RCC 7860 (cell line): Measurements from ENCODE around the gene FAS.

Source experiments
- DNase-seq: peaks from one replicate; pipeline ENCODE4 v3.0.0-alpha.2; 2015; ENCODE audit warnings: low spot score
- FAIRE-seq: peaks from 2 replicates; lab custom pipeline; 2012; peaks lifted over from hg19 to GRCh38; lab: Jason Lieb, UNC

The FAS gene

GRCh38 chr10:88990384-88991160 lies at the start of gene FAS:
TSS of gene FAS (plus strand) at chr10:88990798. CDS start at chr10:88990877, 79 bp downstream.
- FAIRE-seq (peak; percentile 72), DNase-seq (peak; percentile 90)

GRCh38 chr10:88941026-88941425 lies 49.6 kb upstream of the FAS start:
- FAIRE-seq, result no peak
- DNase-seq, result no peak

GRCh38 chr10:88943778-88944177 lies 46.8 kb upstream of the FAS start:
- no peak for DNase-seq
- no peak for FAIRE-seq

DNA sequence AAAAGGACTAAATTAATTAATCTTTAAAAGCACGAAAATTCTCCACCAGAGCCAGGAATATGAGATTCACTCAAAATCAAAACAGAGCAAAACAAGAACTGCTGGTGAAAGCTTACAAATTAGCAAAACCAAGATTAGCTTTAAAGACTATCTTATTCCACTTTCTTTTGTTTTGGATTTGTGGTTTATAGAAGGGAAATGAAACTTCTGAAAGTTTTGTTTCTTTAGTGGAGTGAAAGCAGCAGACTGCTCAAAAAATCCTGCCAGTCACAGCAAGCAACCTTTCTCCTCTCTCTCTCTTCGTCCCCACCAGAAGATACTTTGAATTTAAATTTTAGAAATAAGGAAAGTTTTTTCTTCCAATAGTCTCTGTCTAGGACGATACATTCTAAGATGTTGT lies 45.8 kb upstream of the FAS start:
- no peak for FAIRE-seq
- no peak for DNase-seq

- no peak for DNase-seq
- FAIRE-seq, result no peak
Observed at GRCh38 chr10:88946200-88946599, 44.4 kb upstream of the FAS start.

DNA sequence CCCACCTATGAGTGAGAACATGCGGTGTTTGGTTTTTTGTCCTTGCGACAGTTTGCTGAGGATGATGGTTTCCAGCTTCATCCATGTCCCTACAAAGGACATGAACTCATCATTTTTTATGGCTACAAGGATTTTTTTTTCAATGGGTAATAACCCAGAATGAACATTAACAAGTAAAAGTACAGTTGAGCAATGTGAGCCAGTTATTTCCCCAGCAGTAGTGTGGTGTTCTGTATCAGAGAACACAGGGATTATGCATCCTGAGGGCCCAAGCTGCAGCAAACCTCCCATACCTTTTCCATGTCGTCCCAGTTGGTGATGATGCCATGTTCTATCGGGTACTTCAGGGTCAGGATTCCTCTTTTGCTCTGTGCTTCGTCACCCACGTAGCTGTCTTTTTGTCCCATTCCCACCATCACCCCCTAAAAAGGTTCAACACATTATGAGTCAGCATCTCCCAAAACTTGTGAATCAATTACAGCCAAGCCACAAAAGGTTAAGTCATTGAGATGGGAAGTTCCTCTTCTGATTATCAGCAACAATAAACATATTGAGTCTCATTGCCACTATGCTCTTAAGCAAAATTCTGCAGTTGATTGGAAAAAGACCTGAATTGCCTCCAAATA lies 43.5 kb upstream of the FAS start:
- FAIRE-seq (no peak), DNase-seq (no peak)

DNA sequence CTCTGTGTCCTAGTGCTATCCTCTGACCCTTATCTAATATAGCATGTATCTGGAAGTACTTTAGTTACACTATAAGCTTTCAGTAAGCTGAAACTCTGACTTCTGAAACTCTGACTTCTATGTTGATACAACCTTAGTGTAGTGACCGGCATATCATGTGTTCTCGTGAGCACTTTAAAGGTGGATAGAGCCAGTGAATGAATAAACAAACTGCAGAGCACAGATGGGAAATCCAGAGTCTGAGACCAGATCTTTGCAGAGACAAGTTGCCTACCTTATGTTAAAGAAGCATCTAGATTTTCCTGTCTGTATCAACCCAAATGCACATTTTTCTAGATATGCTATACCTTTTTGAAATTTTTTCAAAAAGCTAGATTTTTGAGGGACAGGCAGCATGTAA lies 41.5 kb upstream of the FAS start:
- no peak for FAIRE-seq

GRCh38 chr10:88949912-88950837 lies 40.4 kb upstream of the FAS start:
- DNase-seq, result no peak
- FAIRE-seq, result no peak

More for the DNA sequence above, 41.5 kb upstream of the FAS start:
- DNase-seq, result no peak

GRCh38 chr10:88952647-88953111 lies 37.9 kb upstream of the FAS start, which contains the start of gene ACTA2:
TSS of gene ACTA2 (minus strand) at chr10:88952773. CDS start at chr10:88948930, 3,843 bp downstream.
- DNase-seq (no peak), FAIRE-seq (no peak)

DNA sequence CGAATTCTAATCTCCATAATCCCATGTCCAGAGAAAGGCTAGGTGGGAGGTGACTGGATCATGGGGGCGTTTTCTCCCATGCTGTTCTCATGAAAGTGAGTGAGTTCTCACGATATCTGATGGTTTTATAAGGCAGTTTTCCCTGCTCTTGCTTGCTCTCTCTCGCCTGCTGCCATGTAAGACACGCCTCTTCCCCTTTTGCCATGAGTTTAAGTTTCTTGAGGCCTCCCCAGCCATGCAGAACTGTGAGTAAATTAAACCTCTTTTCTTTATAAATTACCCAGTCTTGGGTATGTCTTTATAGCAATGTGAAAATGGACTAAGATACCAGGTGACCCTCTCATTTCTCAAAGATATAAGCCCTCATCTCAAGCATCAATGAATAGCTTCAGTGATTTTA lies 36.9 kb upstream of the FAS start:
- DNase-seq (no peak), FAIRE-seq (no peak)

DNA sequence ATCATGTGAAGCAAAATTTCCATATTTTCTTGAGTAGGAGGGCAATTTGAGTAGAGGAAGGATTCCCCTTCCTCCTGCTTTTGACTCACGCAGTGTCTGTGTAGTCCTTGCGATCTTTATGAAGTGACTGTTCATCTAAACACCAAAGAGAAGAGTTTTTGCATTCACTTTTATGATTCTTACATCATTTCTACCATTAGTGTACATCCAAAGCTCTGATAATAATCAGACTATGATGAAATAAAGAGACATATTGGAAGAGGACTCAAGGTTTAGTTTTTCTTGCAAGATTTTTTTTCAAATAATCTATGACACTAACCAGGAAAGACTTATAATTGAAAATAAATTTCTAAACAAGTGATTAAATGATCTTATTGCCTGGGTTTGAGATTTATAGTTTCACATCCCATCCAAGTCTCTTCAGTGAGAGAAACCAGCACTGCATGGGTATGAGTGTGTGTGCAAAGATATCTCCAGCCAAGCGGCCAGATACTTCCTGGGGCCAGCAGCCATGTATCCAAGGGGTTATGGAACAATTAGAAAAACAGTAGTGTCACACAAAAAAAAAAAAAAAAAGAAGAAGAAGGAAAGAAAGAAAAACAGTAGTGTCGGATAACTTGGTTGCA lies 36.0 kb upstream of the FAS start:
- DNase-seq (no peak), FAIRE-seq (no peak)

- DNase-seq, result no peak
- no peak for FAIRE-seq
Observed at GRCh38 chr10:88957381-88957780, 33.2 kb upstream of the FAS start.

DNA sequence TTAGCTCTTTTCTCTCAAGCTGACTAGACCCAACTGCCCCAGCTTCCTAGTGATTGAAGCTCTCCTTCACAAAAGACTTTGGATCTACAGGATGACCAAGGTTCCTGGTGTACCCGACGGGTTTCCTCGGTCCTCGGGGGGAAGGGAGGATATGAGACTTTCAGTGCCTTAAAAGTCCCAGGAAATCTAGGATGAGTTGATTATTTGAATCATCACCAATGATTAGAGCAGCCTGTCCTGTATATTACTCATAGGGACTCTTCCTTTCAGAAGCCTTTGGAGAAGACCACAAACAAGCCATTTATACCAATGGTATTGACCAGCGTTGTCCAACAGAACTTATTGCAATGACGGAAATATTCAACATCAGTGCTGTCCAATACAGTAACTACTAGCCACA lies 31.9 kb upstream of the FAS start:
- DNase-seq (no peak), FAIRE-seq (no peak)

- FAIRE-seq (no peak), DNase-seq (no peak)
Observed at GRCh38 chr10:88960802-88961201, 29.8 kb upstream of the FAS start.

- DNase-seq (no peak), FAIRE-seq (no peak)
Observed at GRCh38 chr10:88961266-88961665, 29.3 kb upstream of the FAS start.

GRCh38 chr10:88962336-88962735 lies 28.3 kb upstream of the FAS start:
- no peak for DNase-seq
- no peak for FAIRE-seq

GRCh38 chr10:88963318-88963717 lies 27.3 kb upstream of the FAS start:
- no peak for DNase-seq
- FAIRE-seq, result no peak

GRCh38 chr10:88964360-88964759 lies 26.2 kb upstream of the FAS start:
- no peak for DNase-seq
- FAIRE-seq, result no peak

DNA sequence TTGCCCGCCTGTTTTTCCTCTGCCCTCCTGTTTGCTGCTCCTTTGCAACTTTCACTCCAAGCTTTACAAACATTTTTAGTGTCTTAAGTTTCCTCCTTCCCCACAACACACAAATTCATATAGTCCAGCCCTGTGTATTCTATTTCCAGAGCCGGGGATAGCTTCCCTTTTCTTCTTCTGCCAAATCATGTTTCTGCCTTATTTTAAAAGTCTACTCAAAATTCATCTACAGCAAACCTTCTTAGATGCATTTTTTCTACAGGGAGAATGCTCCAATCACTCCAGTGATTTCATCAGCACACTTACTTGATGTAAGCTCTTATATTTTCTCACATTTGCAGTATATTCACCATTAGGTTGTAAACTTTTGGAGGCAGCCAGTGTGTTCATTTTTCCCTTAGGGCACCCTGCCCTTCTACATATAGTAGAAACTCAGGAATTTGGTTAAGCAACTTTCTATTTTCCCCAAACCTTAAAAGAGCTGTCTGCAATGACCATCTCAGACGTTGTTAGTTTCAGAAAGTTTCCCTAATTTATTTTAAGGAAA lies 25.7 kb upstream of the FAS start:
- FAIRE-seq, result no peak
- no peak for DNase-seq

DNA sequence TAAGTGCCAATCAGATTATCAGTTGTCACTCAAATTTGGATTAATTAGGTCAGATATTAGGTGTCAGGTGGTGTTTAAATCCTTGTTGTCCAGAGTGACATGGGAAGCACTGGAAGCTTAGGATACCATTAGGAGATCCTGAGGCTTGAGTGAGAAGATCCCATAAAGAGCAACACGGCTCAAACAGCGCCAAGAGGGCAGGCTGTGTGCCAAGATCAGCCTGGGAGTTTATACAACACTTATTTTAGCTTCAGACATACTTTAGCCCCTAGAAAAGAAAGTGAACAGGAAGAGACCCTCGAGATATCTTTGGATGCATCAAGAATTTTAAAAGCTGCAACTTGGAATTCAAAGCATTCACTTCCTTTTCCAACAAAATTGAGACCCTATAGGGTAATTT lies 23.8 kb upstream of the FAS start:
- DNase-seq (no peak), FAIRE-seq (no peak)

DNA sequence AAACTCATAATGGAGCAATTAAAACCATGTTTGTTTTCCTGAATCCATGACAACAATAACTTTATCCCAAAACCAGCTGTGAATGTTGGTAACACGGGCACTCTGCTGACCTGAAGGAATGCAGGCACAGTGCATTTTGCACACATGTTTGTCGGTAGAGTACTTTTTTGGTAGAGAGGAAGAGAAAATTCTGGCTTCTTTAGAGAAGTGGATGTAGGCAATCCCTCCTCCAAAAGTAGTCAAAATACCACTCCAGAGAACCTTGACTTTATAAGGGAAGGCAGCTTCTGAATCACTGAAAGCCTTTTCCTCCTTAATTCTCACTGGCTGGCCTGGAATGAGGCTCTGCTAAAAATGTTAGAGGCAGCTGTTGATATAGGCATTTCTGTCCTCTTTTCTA lies 22.2 kb upstream of the FAS start:
- no peak for DNase-seq
- FAIRE-seq, result no peak
